Naive thymus-derived CD8-positive, alpha-beta T cell (primary cell): Measurements from ENCODE around the gene RAB11FIP2. TPM values are rescaled to one million over a fixed set of nuclear protein-coding genes. Genes with fewer than 3 reads are reported as not detected.

Experiments used
- ATAC-seq, 2 donors: fragments of 150-1000 bp; cut with Tn5 transposase in 1 of 2; sonication (Bioruptor Pico), chemical (Tn5 transposase) in 1 of 2; 1 replicate in 1 of 2; 2 replicates in 1 of 2; pipeline ENCODE4 v1.10.0; 2021; ENCODE audit warnings: mild to moderate bottlenecking in 2 of 2, moderate library complexity in 2 of 2
- POLR2A ChIA-PET: fragments of 350-600 bp; sonication (Branson Sonifier 250); formaldehyde crosslinking; loops from one replicate; lab custom pipeline; 2021; ENCODE audit warnings: antibody characterized with exemption; lab: Charles Lee
- DNase-seq, 10 donors: peaks; one replicate each; pipeline versions ENCODE4 v3.0.0 to v3.0.0-alpha.2; 2020 to 2022
- H3K27ac Mint-ChIP-seq, 10 donors: one replicate each; pipeline ENCODE4 v1.8.0; 2020 to 2022; ENCODE audit warnings: mild to moderate bottlenecking in 10 of 10, mixed read lengths in 10 of 10, moderate library complexity in 4 of 10, inconsistent platforms in 1 of 10
- H3K27me3 Mint-ChIP-seq, 5 donors: one replicate each; pipeline ENCODE4 v1.8.0; 2021 to 2022; ENCODE audit warnings: mixed read lengths in 5 of 5
- H3K36me3 Mint-ChIP-seq, 3 donors: one replicate each; pipeline ENCODE4 v1.8.0; 2020 to 2022; ENCODE audit warnings: mixed read lengths in 3 of 3, mild to moderate bottlenecking in 2 of 3, inconsistent platforms in 1 of 3
- H3K4me1 Mint-ChIP-seq, 4 donors: one replicate each; pipeline ENCODE4 v1.8.0; 2021 to 2022; ENCODE audit warnings: mixed read lengths in 4 of 4
- H3K4me3 Mint-ChIP-seq, 10 donors: one replicate each; pipeline ENCODE4 v1.8.0; 2020 to 2022; ENCODE audit warnings: mild to moderate bottlenecking in 10 of 10, mixed read lengths in 10 of 10, moderate library complexity in 6 of 10, inconsistent platforms in 1 of 10
- H3K9me3 Mint-ChIP-seq, 9 donors: one replicate each; pipeline ENCODE4 v1.8.0; 2020 to 2022; ENCODE audit warnings: mixed read lengths in 9 of 9, mild to moderate bottlenecking in 3 of 9, inconsistent platforms in 1 of 9, moderate library complexity in 1 of 9
- polyA plus RNA-seq, 3 donors: library from polyadenylated mRNA; unstranded; fragments of 300-500 nt; fragmentation: Illumina TruSeq; gene quantifications; one replicate each; pipeline ENCODE4 v1.2.3, GENCODE V29; 2021
- total RNA-seq, 8 experiments: library from RNA in 2 of 8; stranded (reverse) in 2 of 8; gene quantifications; one replicate each; pipeline ENCODE4 v1.2.3 and lab custom pipeline; 2021 to 2026

RAB11FIP2 gene
- total and polyA plus RNA-seq, 5 experiments from 2014 or later, result 6.9 to 26.6 (median 11.3) TPM

DNA sequence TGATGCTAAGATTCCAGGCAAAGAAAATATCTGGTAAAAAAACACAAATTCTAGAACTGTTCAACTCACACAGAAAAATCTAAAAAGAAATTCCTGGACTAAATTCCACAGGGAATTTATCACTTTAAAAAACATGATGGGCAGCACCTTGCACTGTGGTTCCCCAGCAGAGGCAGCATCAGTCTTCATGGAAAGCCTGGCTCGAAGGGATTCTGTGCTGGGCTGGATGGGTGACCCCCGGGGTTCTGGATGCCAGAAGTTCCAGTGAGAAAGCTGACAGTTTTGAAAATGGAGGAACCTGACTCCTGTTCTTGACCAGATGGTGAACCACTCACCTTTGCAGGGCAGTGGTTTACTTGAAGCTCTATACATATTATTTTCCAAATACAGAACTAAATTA lies 52.0 kb downstream of the RAB11FIP2 start:
- peaks cover 6 to 36% (median 17%) of the 10 kb centered on the region in 3 donors for H3K36me3 Mint-ChIP-seq
- H3K9me3 Mint-ChIP-seq, result peaks cover 0 to 3% (median 0%) of the 10 kb centered on the region in 9 donors

DNA sequence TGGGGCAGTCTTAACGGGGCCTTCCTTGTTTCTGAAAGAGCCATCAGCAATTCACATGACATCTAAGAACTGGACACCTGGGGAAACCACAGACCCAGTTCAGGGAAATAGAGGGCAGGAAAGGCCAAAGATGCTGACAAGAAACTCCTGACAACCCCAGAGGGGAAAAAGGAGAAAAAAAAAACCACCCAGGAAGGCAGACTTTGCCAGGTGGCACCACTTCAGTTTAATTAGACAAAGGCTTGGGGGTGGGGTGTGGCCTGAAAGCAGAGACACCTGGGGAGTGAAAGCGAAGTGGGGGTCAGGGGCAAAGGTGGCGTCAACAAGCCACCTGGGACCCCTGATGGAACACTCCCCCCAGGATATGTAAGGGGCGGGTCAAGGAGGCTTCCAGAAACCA lies 53.6 kb downstream of the RAB11FIP2 start:
- Mint-ChIP-seq H3K36me3 (peaks cover 8 to 28% (median 15%) of the 10 kb centered on the region in 3 donors), H3K9me3 (peaks cover under 1 to 16% (median 5%) of the 10 kb centered on the region in 9 donors), H3K27me3 (no peaks in the 10 kb centered on the region), H3K4me3 (no peak overlapping the region), H3K27ac (no peak overlapping the region), H3K4me1 (no peaks in the 10 kb centered on the region)
- ATAC-seq, result no peak
- DNase-seq, result no peak
- POLR2A ChIA-PET, result no interaction called here

More for the DNA sequence above, 52.0 kb downstream of the RAB11FIP2 start:
- no peak overlapping the region for H3K27ac Mint-ChIP-seq
- POLR2A ChIA-PET, result no interaction called here
- H3K27me3 Mint-ChIP-seq, result no peaks in the 10 kb centered on the region
- H3K4me3 Mint-ChIP-seq, result no peak overlapping the region
- ATAC-seq (no peak), DNase-seq (no peak)
- H3K4me1 Mint-ChIP-seq, result no peaks in the 10 kb centered on the region

DNA sequence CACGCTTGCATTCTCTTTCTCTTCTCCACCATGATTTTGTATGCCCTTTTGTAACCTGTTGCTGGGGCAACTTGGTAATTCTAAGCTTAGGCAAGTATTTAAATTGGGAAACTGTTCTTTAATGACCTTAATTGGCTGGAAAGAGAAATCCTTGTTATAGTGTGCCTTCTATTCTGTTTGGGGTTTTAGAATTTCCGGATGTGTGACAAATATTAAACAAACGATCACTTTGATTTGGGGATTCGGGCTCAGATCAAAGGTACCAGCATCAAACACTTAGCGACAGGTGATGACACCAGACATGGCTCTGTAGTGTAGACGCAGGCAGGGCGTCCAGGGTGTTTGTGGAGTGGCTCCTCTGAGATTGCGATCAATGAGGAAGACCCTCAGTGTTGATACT lies 55.0 kb downstream of the RAB11FIP2 start:
- no peaks in the 10 kb centered on the region for H3K27me3 Mint-ChIP-seq
- ATAC-seq, result no peak
- POLR2A ChIA-PET, result no interaction called here

DNA sequence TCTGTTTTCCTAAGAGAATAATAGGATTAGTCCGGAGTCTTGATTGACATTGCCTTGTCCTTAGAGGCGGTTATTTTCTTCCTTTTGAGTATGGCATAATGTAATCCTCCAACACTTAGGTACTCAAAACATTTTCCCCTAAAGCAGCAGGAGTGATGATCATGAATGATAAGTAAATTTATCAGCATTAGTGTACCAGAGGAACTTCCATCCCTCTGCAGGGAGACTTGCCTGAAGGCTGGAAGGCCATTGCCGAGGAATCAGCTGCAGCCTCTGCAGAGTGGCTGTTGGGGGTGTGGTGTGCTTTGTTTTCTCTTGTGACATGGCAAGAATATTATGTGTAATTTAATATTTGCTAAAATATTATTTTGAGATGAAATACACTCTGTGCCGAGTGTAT lies 56.8 kb downstream of the RAB11FIP2 start:
- no peak overlapping the region for H3K4me3 Mint-ChIP-seq
- no peak overlapping the region for H3K27ac Mint-ChIP-seq
- no peaks in the 10 kb centered on the region for H3K4me1 Mint-ChIP-seq
- POLR2A ChIA-PET, result no interaction called here
- no peaks in the 10 kb centered on the region for H3K27me3 Mint-ChIP-seq
- H3K9me3 Mint-ChIP-seq, result peaks cover 9 to 43% (median 24%) of the 10 kb centered on the region in 9 donors
- H3K36me3 Mint-ChIP-seq, result peaks cover 0 to 27% (median 11%) of the 10 kb centered on the region in 3 donors
- ATAC-seq (no peak), DNase-seq (no peak)

More for the DNA sequence above, 55.0 kb downstream of the RAB11FIP2 start:
- no peak overlapping the region for H3K27ac Mint-ChIP-seq
- no peak for DNase-seq
- H3K4me1 Mint-ChIP-seq, result no peaks in the 10 kb centered on the region
- peaks cover 3 to 29% (median 15%) of the 10 kb centered on the region in 9 donors for H3K9me3 Mint-ChIP-seq
- no peak overlapping the region for H3K4me3 Mint-ChIP-seq
- H3K36me3 Mint-ChIP-seq, result peaks cover 8 to 20% (median 14%) of the 10 kb centered on the region in 3 donors

DNA sequence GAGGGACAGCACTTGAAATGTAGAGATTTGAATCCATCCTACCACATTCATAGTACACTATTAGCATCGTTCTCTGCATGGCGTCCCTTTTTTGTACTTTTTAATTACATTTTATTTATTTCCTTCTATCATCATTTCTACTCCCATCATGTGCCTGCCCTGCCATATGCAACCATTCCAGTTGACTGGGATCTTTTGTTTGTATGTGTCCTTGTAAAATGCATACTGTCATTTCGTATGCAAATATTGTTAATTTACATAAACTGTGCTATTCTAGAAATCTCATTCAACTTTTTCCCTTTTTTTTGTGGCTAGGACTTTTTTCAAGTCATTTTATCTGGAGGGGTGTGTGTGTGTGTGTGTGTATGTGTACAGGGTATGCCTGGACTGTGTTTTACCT lies 57.9 kb downstream of the RAB11FIP2 start:
- H3K4me3 Mint-ChIP-seq, result no peak overlapping the region
- peaks cover 0 to 3% (median 0%) of the 10 kb centered on the region in 5 donors for H3K27me3 Mint-ChIP-seq
- H3K9me3 Mint-ChIP-seq, result peaks cover 9 to 52% (median 27%) of the 10 kb centered on the region in 9 donors
- POLR2A ChIA-PET, result no interaction called here
- H3K27ac Mint-ChIP-seq, result no peak overlapping the region
- ATAC-seq (no peak), DNase-seq (no peak)
- H3K4me1 Mint-ChIP-seq, result no peaks in the 10 kb centered on the region
- H3K36me3 Mint-ChIP-seq, result peaks cover 0 to 28% (median 7%) of the 10 kb centered on the region in 3 donors

DNA sequence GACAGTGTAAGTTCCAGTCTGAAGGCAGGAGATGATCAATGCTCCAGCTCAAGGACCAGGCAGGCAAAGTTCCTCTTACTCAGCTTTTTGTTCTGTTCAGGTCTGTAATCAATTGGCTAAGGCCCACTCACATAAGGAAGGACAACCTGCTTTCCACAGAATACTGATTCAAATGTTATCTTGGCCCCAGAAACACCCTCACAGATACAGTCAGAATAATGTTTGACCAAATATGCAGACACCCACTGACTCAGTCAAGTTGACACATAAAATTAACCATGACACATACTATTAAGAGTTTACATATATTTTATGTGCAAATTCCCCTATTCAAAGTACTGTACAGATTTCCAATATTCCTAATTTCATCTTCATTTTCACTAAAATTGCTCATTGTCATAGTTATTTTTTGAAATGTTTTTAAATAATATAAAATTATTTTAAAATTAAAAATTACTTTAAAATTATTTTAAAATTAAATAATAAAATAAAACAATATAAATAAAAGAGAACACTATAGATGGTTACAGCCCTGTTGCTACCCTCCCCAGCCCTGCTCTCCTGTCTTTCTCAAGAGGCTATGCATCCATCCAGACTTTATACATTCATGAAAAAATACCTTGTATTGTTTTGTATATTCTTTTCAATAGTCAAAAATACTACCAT lies 59.4 kb downstream of the RAB11FIP2 start:
- ATAC-seq (no peak), DNase-seq (no peak)
- peaks cover 0 to 28% (median 7%) of the 10 kb centered on the region in 3 donors for H3K36me3 Mint-ChIP-seq
- POLR2A ChIA-PET, result no interaction called here
- H3K27ac Mint-ChIP-seq, result no peak overlapping the region
- H3K9me3 Mint-ChIP-seq, result peaks cover 9 to 54% (median 28%) of the 10 kb centered on the region in 9 donors
- no peaks in the 10 kb centered on the region for H3K4me1 Mint-ChIP-seq
- H3K27me3 Mint-ChIP-seq, result peaks cover 0 to 16% (median 3%) of the 10 kb centered on the region in 5 donors
- H3K4me3 Mint-ChIP-seq, result no peak overlapping the region

DNA sequence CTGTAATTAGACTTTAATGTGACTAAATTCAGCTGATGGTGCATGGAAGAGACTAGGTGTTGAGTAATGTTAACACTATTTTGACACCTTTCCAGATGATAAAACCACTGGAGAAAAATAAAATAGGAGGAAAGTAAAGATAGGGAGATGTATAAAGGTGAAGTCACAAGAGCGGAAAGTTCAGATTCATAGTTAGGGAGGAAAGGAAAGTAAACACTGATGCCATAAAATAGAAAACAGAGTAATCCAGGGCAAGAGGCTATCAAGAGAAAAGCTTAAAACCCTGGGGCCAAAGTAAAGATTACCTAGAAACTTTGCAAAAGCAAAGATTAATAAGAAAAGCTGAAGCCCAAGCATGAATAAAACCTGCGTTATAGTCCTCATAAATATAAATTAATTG lies 62.8 kb downstream of the RAB11FIP2 start:
- POLR2A ChIA-PET, result no interaction called here
- ATAC-seq, result no peak
- H3K27ac Mint-ChIP-seq, result no peak overlapping the region

DNA sequence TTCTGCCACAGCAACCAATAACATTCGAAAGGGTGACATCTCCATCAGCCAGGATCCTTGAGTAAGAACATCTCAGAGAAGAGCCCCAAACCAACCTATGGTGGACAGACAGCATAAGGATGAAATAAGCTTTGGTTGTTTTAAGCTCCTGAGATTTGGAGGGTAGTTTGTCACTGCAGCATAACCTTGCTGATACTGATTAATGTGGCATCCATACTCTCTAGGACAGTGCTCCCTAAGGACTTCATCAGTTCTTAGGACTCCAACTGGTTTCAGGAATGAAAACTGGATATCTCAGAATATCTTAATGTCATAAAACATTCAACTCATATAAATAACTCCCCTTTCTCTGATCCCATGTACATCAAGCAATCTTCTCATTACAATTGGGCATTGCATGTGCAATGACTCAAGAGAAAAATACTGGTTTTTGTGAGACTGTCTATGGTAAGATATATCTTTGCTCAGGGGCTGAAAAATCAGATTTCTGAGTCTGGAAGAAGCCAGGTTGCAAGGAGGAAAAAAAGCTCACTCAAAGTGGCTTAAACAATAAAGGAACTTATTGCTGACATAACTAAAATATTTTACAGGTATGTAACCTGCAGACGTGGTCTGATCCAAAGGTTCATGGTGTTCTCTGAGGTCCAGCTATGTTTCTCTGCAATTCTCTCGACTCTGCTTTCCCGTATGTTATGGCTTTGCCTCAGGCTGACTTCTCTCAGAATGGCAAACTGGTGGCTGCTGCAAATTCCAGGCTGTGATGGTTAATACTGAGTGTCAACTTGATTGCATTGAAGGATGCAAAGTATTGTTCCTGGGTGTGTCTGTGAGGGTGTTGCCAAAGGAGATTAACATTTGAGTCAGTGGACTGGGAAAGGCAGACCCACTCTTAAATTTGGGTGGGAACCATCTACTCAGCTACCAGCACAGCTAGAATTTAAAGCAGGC lies 65.7 kb downstream of the RAB11FIP2 start:
- no peaks in the 10 kb centered on the region for H3K4me1 Mint-ChIP-seq
- no peak overlapping the region for H3K27ac Mint-ChIP-seq
- POLR2A ChIA-PET, result no interaction called here
- peaks cover 0 to 32% (median 4%) of the 10 kb centered on the region in 5 donors for H3K27me3 Mint-ChIP-seq
- peaks cover 4 to 22% (median 11%) of the 10 kb centered on the region in 9 donors for H3K9me3 Mint-ChIP-seq
- DNase-seq, result no peak
- ATAC-seq, result no peak
- H3K36me3 Mint-ChIP-seq, result peaks cover 0 to 8% (median 0%) of the 10 kb centered on the region in 3 donors
- no peak overlapping the region for H3K4me3 Mint-ChIP-seq

More for the DNA sequence above, 62.8 kb downstream of the RAB11FIP2 start:
- DNase-seq, result no peak
- no peaks in the 10 kb centered on the region for H3K4me1 Mint-ChIP-seq
- peaks cover 0 to 28% (median 2%) of the 10 kb centered on the region in 3 donors for H3K36me3 Mint-ChIP-seq
- H3K9me3 Mint-ChIP-seq, result peaks cover 8 to 48% (median 29%) of the 10 kb centered on the region in 9 donors
- no peak overlapping the region for H3K4me3 Mint-ChIP-seq
- H3K27me3 Mint-ChIP-seq, result peaks cover 0 to 17% (median 4%) of the 10 kb centered on the region in 5 donors

DNA sequence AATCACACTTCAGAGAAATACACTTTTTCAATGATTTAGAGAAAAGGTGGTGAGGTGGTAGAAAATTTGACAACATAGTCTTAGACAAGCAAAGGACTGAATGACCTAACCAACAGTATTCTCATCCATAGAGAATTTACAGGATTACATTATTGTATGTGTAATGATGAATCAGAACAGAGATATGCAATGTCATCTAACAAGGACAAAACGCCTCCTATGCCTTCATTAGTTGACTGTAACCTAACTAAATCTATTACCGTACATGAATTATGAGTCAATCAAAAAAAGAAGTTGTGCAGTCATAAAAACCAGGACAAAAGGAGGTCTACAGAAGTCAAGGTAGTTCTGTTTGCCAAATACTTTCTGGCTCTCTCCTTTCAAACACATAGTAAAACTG lies 66.5 kb downstream of the RAB11FIP2 start:
- Mint-ChIP-seq H3K9me3 (peaks cover 3 to 14% (median 9%) of the 10 kb centered on the region in 9 donors), H3K4me1 (no peaks in the 10 kb centered on the region), H3K27me3 (peaks cover 0 to 33% (median 4%) of the 10 kb centered on the region in 5 donors), H3K27ac (no peak overlapping the region), H3K4me3 (no peak overlapping the region), H3K36me3 (peaks cover 0 to 3% (median 0%) of the 10 kb centered on the region in 3 donors)
- POLR2A ChIA-PET, result no interaction called here
- ATAC-seq (no peak), DNase-seq (no peak)

DNA sequence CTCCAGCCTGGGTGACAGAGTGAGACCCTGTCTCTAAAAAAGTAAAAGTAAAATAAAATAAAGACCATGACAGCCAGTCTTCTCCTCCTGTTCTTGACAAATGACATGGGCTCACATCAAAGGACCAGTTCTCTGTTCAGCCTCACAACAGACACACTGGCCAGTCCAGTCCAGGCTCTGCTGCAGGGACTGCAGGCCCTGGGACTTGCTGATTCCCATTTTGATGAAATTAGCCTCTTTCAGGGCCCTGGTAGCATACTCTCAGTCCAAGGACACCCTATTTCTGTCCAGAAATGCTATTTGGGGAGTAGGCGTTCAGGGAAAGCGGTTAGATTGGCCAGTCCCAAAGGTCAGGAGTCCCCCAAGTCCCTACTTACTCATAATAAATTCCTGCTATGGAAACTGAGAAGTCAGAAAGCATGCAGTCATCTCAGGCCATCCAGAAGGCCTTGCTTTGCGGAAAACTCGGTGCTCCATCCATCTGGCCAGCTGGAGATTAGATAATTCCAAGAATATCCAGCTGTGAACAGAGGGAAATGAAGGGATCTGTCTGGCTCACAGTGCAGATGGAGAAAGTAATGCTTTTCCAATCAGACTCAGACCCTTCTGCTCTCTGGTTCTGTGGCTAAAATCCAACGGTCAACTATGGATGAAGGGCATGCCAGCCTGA lies 74.4 kb downstream of the RAB11FIP2 start:
- DNase-seq (no peak), ATAC-seq (no peak)
- POLR2A ChIA-PET, result no interaction called here
- H3K9me3 Mint-ChIP-seq, result peaks cover 0 to 8% (median 0%) of the 10 kb centered on the region in 9 donors
- H3K4me1 Mint-ChIP-seq, result no peaks in the 10 kb centered on the region
- H3K36me3 Mint-ChIP-seq, result peaks cover 0 to 6% (median 0%) of the 10 kb centered on the region in 3 donors
- H3K27me3 Mint-ChIP-seq, result peaks cover 10 to 41% (median 15%) of the 10 kb centered on the region in 5 donors
- H3K4me3 Mint-ChIP-seq, result no peak overlapping the region
- H3K27ac Mint-ChIP-seq, result no peak overlapping the region

DNA sequence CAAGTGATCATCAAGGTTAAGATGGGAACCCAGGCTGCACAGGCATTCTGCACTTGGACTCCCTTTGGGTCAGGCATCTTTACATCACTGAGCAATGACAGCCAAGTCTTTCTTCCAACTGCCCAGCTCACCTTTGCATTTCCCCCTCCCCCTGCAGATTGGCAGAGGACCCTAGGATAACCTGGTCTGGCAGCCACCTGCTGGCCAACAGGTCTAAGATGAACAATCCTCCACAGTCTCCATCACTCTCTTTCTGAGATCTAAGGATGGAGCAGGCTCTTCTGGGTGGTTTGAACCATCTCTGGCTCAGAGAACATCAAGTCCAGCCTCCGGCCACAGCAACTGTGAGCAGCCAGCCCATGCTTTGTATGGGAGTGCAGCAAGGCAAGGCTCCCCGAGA lies 75.8 kb downstream of the RAB11FIP2 start:
- no peak for ATAC-seq
- POLR2A ChIA-PET, result no interaction called here
- no peak overlapping the region for H3K27ac Mint-ChIP-seq

DNA sequence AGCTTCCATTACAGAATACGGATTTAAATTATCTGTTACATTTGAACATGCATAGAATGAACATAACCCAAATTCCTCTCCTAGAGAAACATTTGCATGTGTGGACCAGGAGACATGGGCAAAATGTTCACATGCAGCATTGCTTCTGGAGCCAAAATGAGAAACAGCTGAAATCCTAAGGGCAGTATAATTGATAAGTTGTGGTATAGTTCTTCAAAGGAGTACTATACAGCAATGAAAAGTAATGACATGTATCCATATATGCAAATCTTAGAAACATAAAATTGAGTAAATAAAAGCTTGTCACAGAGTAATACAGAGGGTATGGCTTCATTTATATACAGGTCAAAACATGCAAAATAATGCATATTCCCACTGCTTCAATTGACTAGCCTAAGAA lies 77.1 kb downstream of the RAB11FIP2 start:
- H3K36me3 Mint-ChIP-seq, result peaks cover 0 to 6% (median 0%) of the 10 kb centered on the region in 3 donors
- no peaks in the 10 kb centered on the region for H3K4me1 Mint-ChIP-seq
- no peak for DNase-seq
- no peak overlapping the region for H3K27ac Mint-ChIP-seq
- H3K4me3 Mint-ChIP-seq, result no peak overlapping the region
- ATAC-seq, result no peak
- H3K27me3 Mint-ChIP-seq, result peaks cover 10 to 28% (median 21%) of the 10 kb centered on the region in 5 donors
- POLR2A ChIA-PET, result no interaction called here
- peaks cover 0 to 8% (median 0%) of the 10 kb centered on the region in 9 donors for H3K9me3 Mint-ChIP-seq

More for the DNA sequence above, 75.8 kb downstream of the RAB11FIP2 start:
- peaks cover 0 to 8% (median 0%) of the 10 kb centered on the region in 9 donors for H3K9me3 Mint-ChIP-seq
- no peak for DNase-seq
- no peaks in the 10 kb centered on the region for H3K4me1 Mint-ChIP-seq
- H3K27me3 Mint-ChIP-seq, result peaks cover 10 to 28% (median 21%) of the 10 kb centered on the region in 5 donors
- no peak overlapping the region for H3K4me3 Mint-ChIP-seq
- H3K36me3 Mint-ChIP-seq, result peaks cover 0 to 6% (median 0%) of the 10 kb centered on the region in 3 donors
